PFSK-1 (cell line): ENCODE results near the gene BCORL1.

Source experiments
- POLR2AphosphoS5 ChIP-seq: IDR thresholded peaks from 2 replicates; pipeline ENCODE4 v1.6.1; 2012; ENCODE audit warnings: low read depth, mild to moderate bottlenecking, control low read depth, low read length, moderate library complexity
- SIN3A ChIP-seq: IDR thresholded peaks from 2 replicates; pipeline ENCODE4 v1.6.1; 2012; ENCODE audit warnings: mild to moderate bottlenecking, low read length, moderate library complexity, borderline replicate concordance; ENCODE audit not compliant: insufficient read depth

GRCh38 chrX:129987871-129988270 is 5.4 kb downstream of the BCORL1 start:
- no peak for TF ChIP-seq POLR2AphosphoS5
- no peak for TF ChIP-seq SIN3A
